GM10266 (cell line): ENCODE results near the gene CELF5.
"Not testable (repeated sequence)": the region's sequence is repeated elsewhere in the genome, so short reads cannot be mapped to it uniquely, and the experiment has no call there.

Experiments
- DNase-seq: peaks from one replicate; pipeline ENCODE4 v3.0.0; 2012; ENCODE audit errors: extremely low spot score
- TF ChIP-seq, protein P1 (sequence below): IDR thresholded peaks from 2 replicates; pipeline ENCODE4 v1.5.1; 2012; ENCODE audit warnings: mild to moderate bottlenecking, low read depth; ENCODE audit not compliant: control insufficient read depth, insufficient read depth; ENCODE audit errors: missing control alignments

The CELF5 gene

DNA sequence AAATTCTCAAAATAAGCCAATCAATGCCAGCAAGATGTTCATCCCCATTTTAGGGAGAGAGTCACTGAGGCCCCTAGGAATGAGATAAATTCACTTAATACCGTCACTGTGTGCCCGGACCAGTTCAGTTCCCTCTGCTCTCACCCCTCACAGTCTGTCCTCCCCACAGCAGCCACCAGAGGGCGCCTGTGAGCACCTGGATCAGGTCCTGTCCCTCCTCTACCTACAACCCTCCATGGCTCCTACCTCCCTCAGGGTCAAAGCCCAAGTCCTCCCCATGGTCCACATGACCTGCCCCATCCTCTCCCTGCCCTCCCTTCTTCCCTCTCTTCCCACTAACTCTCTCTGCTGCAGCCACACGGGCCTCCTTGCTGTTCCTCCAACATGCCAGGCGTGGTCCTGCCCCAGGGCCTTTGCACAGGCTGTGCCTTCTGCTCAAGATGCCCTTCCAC lies 100.0 kb downstream of the CELF5 start:
- peak; percentile 70 for DNase-seq
- TF ChIP-seq, protein P1, sequence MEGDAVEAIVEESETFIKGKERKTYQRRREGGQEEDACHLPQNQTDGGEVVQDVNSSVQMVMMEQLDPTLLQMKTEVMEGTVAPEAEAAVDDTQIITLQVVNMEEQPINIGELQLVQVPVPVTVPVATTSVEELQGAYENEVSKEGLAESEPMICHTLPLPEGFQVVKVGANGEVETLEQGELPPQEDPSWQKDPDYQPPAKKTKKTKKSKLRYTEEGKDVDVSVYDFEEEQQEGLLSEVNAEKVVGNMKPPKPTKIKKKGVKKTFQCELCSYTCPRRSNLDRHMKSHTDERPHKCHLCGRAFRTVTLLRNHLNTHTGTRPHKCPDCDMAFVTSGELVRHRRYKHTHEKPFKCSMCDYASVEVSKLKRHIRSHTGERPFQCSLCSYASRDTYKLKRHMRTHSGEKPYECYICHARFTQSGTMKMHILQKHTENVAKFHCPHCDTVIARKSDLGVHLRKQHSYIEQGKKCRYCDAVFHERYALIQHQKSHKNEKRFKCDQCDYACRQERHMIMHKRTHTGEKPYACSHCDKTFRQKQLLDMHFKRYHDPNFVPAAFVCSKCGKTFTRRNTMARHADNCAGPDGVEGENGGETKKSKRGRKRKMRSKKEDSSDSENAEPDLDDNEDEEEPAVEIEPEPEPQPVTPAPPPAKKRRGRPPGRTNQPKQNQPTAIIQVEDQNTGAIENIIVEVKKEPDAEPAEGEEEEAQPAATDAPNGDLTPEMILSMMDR = peak; percentile 83

DNA sequence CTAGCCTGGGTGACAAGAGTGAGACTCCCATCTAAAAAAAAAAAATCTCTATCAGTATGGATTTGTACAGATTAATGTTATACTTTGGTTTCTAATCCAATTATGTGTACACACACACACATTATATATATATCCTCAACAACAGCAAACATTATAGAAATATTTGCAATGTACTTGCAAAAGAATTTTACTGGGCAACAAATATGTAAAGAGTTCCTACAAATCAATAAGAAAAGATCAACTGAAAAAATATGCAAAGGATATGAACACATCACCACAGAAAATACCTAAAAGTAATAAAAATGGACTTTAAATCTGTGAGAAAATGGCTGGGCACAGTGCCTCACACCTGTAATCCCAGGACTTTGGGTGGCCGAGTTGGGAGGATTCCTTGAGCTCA lies 101.0 kb downstream of the CELF5 start:
- no peak for DNase-seq
- TF ChIP-seq, protein P1 = no peak

DNA sequence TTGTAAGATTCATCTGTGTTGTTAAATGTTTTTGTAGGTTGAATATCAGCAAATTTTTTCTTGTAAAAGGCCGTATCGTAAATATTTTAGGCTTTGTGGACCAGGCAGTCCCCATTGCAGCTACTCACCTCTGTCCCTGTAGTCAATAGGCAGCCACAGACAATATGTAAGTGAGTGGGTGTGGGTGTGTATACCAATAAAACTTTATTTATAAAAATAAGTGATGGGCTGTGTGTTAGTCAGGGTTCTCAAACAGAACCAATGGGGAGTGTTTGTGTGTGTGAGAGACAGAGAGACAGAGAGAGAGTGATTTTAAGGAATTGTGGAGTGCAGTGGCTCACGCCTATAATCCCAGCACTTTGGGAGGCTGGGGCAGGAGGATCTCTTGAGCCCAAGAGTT lies 104.3 kb downstream of the CELF5 start:
- DNase-seq = no peak
- TF ChIP-seq, protein P1 = no peak

DNA sequence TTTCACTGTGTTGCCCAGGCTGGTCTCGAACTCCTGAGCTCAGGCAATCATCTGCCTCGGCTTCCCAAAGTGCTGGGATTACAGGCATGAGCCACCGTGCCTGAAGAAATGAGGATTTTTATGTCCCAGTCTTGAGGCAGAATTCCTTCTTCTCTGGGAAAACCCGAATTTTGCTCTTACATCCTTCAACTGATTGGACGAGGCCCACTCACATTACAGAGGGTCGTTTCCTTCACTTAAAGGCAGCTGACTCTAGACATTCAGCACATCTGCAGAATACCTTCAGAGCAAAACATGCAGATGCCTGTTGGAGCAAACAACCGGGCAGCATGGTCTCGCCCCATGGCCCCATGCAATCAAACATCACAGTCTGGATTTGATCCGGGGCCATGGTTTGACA lies 105.6 kb downstream of the CELF5 start:
- DNase-seq = no peak
- TF ChIP-seq, protein P1 = no peak

DNA sequence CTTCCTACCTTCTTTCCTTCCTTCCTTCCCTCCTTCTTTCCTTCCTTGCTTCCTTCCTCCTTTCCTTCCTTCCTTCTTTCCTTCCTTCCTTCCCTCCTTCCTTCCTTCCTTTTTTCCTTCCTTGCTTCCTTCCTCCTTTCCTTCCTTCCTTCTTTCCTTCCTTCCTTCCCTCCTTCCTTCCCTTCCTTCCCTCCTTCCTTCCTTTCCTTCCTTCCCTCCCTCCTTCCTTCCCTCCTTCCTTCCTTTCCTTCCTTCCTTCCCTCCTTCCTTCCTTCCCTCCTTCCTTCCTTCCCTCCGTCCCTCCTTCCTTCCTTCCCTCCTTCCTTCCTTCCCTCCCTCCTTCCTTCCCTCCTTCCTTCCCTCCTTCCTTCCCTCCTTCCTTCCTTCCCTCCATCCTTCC lies 107.8 kb downstream of the CELF5 start:
- DNase-seq = not testable (repeated sequence)

DNA sequence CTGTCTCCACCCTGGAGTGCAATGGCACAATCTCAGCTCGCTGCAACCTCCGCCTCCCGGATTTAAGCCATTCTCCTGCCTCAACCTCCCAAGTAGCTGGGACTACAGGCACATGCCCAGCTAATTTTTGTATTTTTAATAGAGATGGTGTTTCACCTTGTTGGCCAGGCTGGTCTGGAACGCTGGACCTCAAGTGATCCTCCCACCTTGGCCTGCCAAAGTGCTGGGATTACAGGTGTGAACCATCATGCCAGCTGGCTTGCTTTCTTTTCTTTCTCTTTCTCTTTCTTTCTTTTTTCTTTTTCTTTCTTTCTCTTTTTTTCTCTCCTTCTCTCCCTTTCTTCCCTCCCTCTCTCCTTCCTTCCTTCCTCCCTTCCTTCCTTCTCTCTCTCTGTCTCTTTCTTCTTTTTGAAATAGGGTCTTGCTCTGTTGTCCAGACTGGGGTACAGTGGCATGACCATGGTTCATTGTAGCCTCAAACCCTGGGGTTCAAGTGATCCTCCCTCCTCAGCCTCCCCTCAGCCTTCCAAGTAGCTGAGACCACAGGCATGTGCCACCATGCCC lies 108.6 kb downstream of the CELF5 start:
- no peak for DNase-seq
- TF ChIP-seq, protein P1 = no peak

DNA sequence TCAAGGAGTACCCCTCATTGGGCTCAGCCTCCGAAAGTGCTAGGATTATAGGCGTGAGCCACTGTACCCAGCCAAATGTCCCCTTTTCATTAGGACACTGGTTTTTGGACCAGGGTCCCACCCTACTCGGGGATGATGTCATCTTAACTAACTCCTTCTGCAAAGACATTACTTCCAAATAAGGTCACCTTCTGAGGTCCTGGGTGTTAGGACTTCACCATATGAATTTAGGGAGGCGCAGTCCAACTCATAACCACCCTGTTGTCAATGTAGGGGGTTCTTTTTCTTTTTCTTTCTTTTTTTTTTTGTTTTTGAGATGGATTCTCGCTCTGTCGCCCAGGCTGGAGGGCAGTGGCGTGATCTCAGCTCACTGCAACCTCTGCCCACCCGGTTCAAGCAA lies 109.2 kb downstream of the CELF5 start:
- no peak for DNase-seq
- TF ChIP-seq, protein P1 = no peak

DNA sequence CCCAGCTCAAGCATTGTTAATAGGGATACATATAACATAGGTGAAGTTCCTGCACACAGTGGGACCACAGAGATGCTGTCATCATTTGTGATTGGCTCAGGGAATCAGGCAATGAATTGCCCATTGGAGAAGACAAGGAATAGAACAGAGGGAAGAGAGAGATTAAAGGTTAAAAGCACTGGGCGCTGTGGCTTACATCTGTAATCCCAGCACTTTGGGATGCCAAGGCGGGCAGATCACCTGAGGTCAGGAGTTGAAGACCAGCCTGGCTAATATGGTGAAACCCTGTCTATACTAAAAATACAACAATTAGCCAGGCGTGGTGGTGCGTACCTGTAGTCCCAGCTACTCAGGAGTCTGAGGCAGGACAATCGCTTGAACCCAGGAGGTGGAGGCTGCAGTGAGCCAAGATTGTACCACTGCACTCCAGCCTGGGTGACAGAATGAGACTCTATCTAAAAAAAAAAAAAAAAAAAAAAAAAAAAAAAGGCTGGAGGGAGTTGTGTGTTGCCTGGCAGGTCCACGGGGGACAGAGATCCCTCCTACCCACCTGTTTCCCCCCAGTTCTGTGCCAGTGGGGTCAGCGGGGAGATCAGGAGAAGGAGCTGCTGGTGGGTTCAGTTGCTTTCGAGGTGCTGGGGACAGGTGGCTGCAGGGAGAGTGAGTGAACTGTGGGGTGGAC lies 110.4 kb downstream of the CELF5 start:
- DNase-seq = not testable (repeated sequence)
